ENCODE data around the gene COL6A6. TPM values are rescaled to one million over a fixed set of nuclear protein-coding genes. Genes with fewer than 3 reads are reported as not detected.

The COL6A6 gene, protein sequence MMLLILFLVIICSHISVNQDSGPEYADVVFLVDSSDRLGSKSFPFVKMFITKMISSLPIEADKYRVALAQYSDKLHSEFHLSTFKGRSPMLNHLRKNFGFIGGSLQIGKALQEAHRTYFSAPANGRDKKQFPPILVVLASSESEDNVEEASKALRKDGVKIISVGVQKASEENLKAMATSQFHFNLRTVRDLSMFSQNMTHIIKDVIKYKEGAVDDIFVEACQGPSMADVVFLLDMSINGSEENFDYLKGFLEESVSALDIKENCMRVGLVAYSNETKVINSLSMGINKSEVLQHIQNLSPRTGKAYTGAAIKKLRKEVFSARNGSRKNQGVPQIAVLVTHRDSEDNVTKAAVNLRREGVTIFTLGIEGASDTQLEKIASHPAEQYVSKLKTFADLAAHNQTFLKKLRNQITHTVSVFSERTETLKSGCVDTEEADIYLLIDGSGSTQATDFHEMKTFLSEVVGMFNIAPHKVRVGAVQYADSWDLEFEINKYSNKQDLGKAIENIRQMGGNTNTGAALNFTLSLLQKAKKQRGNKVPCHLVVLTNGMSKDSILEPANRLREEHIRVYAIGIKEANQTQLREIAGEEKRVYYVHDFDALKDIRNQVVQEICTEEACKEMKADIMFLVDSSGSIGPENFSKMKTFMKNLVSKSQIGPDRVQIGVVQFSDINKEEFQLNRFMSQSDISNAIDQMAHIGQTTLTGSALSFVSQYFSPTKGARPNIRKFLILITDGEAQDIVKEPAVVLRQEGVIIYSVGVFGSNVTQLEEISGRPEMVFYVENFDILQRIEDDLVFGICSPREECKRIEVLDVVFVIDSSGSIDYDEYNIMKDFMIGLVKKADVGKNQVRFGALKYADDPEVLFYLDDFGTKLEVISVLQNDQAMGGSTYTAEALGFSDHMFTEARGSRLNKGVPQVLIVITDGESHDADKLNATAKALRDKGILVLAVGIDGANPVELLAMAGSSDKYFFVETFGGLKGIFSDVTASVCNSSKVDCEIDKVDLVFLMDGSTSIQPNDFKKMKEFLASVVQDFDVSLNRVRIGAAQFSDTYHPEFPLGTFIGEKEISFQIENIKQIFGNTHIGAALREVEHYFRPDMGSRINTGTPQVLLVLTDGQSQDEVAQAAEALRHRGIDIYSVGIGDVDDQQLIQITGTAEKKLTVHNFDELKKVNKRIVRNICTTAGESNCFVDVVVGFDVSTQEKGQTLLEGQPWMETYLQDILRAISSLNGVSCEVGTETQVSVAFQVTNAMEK (N-terminal part only)
- 1.7 TPM for total RNA-seq
- long read RNA-seq, partial matches to known transcripts, result 1 of 3 reads
- long read RNA-seq, other reads (novel, unspliced or antisense), result 2 of 3 reads

- intact Hi-C loops (cut with DNase I), result no loop called here
- ATAC-seq (ENCODE audit: poor library complexity) (peak; percentile 68), DNase-seq (peak; percentile 39)
Measured at GRCh38 chr3:130516645-130517512, at the start of gene COL6A6. Gene COL6A6 (plus strand): TSS chr3:130517177. CDS start chr3:130560365, 43,188 bp downstream.

GRCh38 chr3:130468311-130468710 is 48.7 kb upstream of the COL6A6 start:
- no peak for DNase-seq
- intact Hi-C loops (cut with DNase I), result no loop called here
- no peak for ATAC-seq (ENCODE audit: poor library complexity)

DNA sequence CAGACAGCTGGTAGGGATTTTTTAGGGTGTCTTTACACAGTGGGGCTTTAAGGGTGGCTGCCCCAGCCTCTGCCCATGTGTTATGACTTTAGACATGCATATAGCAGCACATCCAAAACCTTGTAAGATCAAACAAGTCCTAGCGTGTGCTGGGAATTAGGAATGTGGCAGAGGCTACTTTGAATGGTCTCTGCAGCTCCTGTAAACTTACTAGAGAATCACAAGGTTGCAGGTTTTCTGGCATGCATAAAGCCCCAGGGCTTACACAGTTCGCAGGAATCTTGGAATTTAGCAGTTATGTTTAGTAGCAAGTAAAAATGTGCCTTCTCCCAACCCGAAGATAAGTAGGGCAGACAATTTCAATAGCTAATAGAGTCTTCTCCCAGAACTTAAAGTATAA is 46.9 kb upstream of the COL6A6 start:
- DNase-seq (no peak), ATAC-seq (ENCODE audit: poor library complexity) (no peak)
- intact Hi-C loops (cut with DNase I), result no loop called here

DNA sequence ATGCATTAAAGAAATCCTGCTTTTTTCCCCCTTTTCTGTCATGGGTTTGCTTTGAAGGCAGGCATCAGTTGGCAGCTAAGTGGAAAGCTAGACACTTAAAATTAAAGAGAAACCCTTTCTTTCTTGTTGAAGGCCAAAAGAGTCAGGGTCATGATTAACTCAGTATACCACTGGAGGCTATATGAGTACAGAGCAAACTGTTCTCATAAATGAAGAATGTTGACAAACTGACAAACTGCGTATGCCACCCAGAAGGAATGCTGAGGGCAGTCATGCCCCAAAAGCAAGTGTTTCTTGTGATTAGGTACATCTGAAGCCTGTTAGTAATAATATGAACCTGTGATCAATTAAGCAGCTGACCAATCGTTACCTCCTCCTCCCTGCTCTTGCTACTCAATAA is 43.6 kb upstream of the COL6A6 start:
- DNase-seq (no peak), ATAC-seq (ENCODE audit: poor library complexity) (no peak)
- intact Hi-C loops (cut with DNase I), result no loop called here

DNA sequence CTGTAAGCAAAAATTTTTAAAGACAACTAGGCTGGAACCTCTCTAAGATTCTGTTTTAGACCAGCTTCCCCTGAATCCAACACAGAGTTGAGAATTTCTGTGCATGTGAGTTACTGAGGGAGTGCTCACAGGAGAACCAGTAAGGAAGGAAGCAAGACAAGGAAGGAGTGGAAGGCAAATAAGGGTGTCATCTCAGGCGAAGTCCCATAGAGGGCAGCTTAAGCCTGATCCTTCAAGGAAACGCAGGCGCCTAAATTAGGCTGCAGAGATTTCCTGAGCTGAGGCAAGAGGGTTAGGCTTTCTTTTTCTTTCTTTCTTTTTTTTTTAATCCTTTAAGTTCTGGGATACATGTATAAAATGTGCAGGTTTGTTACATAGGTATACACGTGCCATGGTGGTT is 36.2 kb upstream of the COL6A6 start:
- intact Hi-C loops (cut with DNase I), result no loop called here
- peak; percentile 76 for ATAC-seq (ENCODE audit: poor library complexity)

GRCh38 chr3:130488288-130488687 is 28.7 kb upstream of the COL6A6 start:
- ATAC-seq (ENCODE audit: poor library complexity) (no peak), DNase-seq (no peak)
- intact Hi-C loops (cut with DNase I), result no loop called here

More for the DNA sequence above, 36.2 kb upstream of the COL6A6 start:
- no peak for DNase-seq

DNA sequence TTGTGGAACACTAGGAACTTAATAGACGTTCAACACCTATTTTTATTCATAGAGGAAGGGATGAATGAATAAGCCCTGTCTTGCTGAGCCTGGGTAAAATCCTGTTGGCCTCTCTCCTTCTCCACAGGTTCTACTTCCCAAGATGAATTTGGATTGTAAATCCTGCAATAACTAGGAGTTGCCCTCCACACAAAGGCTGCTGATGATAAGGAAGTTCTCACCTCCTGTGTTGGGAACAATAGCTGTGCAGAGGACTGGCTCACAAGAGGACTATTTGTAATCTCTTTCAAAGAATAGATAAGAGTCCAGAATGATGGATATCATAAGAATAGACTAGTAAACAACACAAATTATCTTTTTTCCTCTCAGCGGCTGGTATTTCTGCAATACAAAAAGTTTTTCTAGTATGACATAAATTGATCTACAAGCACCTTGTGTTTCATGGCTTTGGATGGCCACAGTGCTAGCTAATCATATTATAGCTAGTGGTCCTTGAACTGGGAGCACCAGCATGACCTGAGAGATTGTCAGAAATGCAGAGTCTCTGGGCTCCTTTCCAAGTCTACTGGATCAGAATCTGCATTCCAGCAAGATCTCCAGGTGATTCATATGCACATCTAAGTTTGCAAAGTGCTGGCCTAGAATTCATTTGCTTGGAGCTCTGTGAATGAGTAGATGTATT is 28.1 kb upstream of the COL6A6 start:
- DNase-seq (no peak), ATAC-seq (ENCODE audit: poor library complexity) (no peak)
- intact Hi-C loops (cut with DNase I), result no loop called here

DNA sequence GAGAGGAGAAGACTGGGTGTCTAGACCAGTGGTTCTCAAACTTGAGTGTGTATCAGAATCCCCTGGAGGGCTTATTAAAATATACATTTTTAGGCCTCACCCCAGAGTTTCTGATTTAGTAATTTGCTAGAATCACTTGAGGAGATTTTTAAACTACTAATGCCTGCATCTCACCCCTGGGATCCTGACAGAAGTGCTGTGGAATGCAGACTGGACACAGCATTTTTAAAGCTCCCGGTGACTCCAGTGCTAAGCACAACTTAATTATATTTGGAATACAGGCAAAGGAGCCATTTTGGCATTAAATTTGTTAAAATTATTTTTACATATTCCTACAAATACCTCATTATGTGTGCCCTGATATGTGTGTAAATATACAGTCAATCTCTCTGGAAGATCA is 26.7 kb upstream of the COL6A6 start:
- DNase-seq (no peak), ATAC-seq (ENCODE audit: poor library complexity) (no peak)
- intact Hi-C loops (cut with DNase I), result no loop called here

- intact Hi-C loops (cut with DNase I), result no loop called here
- ATAC-seq (ENCODE audit: poor library complexity) (no peak), DNase-seq (no peak)
Measured at GRCh38 chr3:130491431-130491830, 25.5 kb upstream of the COL6A6 start.

DNA sequence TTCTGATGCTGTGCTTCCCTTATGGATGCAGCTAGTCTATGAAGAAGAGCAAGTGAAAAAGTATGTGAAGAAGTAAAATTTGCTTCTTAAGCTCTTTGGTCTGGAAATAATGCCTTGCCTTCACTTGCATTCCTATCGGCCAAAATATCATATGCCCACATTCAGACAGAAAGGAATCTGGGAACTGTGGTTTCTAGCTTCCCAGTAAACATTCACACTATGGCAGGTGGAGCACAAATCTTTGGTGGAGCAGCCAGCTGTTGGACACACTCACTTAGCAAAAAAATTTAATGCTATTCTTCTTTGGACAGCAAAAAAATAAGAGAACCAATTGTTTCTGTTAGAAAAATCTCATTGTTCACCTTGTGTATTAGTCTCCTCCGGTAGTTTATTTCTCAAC is 12.3 kb upstream of the COL6A6 start:
- DNase-seq (no peak), ATAC-seq (ENCODE audit: poor library complexity) (no peak)
- intact Hi-C loops (cut with DNase I), result no loop called here

- intact Hi-C loops (cut with DNase I), result no loop called here
- ATAC-seq (ENCODE audit: poor library complexity) (no peak), DNase-seq (no peak)
Measured at GRCh38 chr3:130506031-130506430, 10.9 kb upstream of the COL6A6 start.

DNA sequence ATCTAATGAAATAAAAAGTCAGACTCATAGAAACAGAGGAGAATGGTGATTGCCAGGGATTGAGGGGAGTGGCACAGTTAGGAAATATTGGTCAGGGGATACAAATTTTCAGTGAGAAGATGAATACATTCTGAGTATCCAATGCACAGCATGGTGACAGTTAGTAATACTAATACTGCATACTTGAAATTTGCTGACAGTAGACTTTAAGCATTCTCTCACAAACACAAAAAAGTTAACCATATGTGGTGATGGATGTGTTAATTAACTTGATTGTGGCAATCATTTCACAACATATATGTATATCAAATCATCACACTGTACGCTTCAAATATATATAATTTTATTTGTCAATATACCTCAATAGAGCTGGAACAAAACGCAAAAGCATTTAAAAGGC is 9.2 kb upstream of the COL6A6 start:
- ATAC-seq (ENCODE audit: poor library complexity) (no peak), DNase-seq (no peak)
- intact Hi-C loops (cut with DNase I), result no loop called here

DNA sequence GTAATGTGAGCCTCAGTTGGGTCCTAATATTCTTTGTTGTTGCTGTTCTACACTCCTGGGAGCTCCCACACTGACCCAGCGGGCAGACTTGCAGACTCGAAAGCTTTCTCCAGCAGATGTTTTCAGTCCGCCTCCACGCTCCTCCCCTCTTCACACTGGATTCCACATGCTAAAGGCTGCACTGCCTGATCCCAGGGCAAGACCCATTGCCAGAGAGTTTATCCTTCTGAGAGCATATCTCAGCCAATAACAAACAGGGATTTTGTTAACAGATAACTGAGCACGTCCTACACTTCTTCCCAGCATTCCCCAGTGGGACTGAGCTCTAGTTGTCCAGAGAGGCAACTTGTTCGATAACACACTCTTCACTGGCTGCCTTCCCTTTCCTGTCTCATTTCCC is 8.0 kb upstream of the COL6A6 start:
- DNase-seq (peak; percentile 78), ATAC-seq (ENCODE audit: poor library complexity) (peak; percentile 94)
- intact Hi-C loops (cut with DNase I), result no loop called here

DNA sequence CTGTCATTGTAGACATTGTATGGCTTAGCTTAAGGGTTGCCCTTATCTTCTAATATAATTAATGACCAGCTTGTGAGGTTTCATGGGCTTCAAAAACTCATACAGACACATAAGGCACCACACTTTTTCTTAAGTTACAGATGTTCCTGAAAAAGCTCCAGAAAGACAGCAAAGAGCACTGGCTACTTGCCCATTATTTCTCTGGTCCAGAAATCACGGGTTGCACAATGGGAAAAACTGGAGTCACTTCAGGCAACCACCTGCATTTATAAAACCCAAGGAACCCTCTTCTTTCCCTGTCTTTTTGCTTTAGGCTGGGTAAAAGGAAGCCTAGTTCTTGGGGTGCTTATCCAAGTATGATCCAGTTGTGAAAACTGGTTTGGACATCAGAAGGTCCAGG is 2.3 kb upstream of the COL6A6 start:
- intact Hi-C loops (cut with DNase I), result no loop called here
- ATAC-seq (ENCODE audit: poor library complexity), result peak; percentile 42
- DNase-seq, result no peak

DNA sequence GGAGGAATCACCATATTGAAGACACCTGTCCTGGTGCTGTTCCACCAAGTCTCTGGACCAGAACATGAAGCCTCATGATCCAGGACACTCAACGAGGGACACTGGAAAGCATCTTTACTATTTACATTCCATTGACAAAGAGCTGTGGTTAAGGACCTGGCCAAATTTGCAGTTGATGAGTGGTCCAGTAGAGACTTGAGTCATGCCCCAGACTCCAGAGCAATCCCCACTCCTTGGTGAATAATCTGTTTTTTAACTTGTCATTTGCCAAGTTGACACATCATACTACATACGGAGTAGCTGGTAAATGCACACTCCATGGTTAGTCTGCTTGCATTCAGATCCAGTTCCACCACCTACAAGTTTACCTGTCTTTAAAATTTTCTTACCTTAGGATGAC is 1.2 kb upstream of the COL6A6 start:
- intact Hi-C loops (cut with DNase I), result no loop called here
- DNase-seq (no peak), ATAC-seq (ENCODE audit: poor library complexity) (no peak)

- intact Hi-C loops (cut with DNase I), result no loop called here
Measured at GRCh38 chr3:130517602-130518001, 625 bp downstream of the COL6A6 start.

GRCh38 chr3:130519754-130520153 is 2.8 kb downstream of the COL6A6 start:
- intact Hi-C loops (cut with DNase I), result no loop called here
- ATAC-seq (ENCODE audit: poor library complexity) (no peak), DNase-seq (no peak)

More at GRCh38 chr3:130517602-130518001, 625 bp downstream of the COL6A6 start:
- ATAC-seq (ENCODE audit: poor library complexity), result peak; percentile 64
- peak; percentile 47 for DNase-seq

- intact Hi-C loops (cut with DNase I), result no loop called here
Measured at GRCh38 chr3:130522399-130522798, 5.4 kb downstream of the COL6A6 start.

More at GRCh38 chr3:130522399-130522798, 5.4 kb downstream of the COL6A6 start:
- DNase-seq (no peak), ATAC-seq (ENCODE audit: poor library complexity) (no peak)
